ENCODE results near the gene C6orf132.

Gene C6orf132

DNA sequence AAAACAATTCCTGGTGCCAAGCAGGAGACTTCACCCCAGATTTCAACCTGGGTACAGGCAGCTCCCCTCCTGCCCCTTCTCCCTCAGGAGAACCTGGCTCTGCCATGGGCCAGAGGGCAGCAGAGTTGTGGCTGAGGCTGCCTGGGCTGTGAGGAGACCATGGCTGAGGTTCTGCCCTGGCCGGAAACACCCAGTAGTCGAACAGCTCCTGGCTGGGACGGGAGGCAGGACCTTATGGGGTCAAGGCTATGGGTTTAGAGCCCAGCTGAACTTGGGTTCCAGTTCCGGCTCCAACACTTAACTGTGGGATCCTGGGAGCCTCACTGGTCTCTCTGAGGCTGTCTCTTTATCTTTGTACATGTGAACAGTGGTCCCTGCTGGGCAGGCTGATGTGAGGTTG lies 8.5 kb downstream of the C6orf132 start:
- Histone ChIP-seq H3K4me1 (ENCODE audit: control insufficient read depth, insufficient read depth, low read length) (peaks cover 48% of the 10 kb centered on the region), H3K9me3 (ENCODE audit: control insufficient read depth, insufficient read depth, low read depth, low read length) (no peaks in the 10 kb centered on the region), H3K9ac (ENCODE audit: low read length) (no peak overlapping the region), H3K4me3 (ENCODE audit: low read depth, low read length) (no peak overlapping the region), H3K27me3 (ENCODE audit: control insufficient read depth, insufficient read depth, low read length) (no peaks in the 10 kb centered on the region), H3K36me3 (ENCODE audit: control insufficient read depth, insufficient read depth, low read length) (peaks cover 37% of the 10 kb centered on the region), H3K27ac (ENCODE audit: low read depth, low read length) (no peak overlapping the region)

DNA sequence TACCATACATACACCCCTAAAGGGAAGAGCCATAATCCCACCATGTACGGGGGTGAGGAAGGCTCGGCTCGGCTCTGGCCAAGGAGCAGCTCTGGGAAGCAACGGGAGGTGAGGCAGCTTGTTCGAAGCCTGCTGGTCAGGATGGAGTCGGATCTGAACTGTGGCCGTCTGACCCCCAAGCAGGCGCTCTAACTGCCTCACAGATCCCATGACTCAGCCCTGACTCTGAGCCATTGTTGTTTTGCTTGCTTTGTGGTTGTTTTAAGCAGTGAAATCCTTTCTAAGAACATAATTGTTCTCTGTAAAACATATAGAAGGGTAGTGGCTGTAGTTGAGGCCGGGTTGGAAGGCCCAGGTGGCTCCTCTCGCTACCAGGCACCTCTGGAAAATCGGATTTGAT lies 10.9 kb downstream of the C6orf132 start:
- H3K36me3 ChIP-seq (ENCODE audit: control insufficient read depth, insufficient read depth, low read length): peaks cover 58% of the 10 kb centered on the region
- H3K27ac ChIP-seq (ENCODE audit: low read depth, low read length): no peak overlapping the region
- no peak overlapping the region for H3K4me3 ChIP-seq (ENCODE audit: low read depth, low read length)
- H3K9ac ChIP-seq (ENCODE audit: low read length): no peak overlapping the region
- H3K9me3 ChIP-seq (ENCODE audit: control insufficient read depth, insufficient read depth, low read depth, low read length): no peaks in the 10 kb centered on the region
- H3K4me1 ChIP-seq (ENCODE audit: control insufficient read depth, insufficient read depth, low read length): peaks cover 27% of the 10 kb centered on the region
- no peaks in the 10 kb centered on the region for H3K27me3 ChIP-seq (ENCODE audit: control insufficient read depth, insufficient read depth, low read length)

DNA sequence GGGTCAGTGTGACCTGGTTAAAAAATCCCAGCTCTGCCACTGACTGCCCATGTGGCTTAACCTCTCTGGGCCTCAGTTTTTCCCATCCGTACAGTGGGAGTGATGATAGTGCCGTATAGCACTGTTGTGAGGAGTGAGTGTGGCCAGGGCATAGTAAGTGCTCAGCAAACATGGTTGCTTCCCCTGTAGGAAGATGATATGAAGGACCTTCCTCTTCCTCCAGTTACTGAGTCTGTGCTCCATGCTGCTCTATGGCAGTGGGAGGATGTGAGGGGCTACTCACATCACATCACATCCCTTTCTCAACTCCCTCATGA lies 13.1 kb downstream of the C6orf132 start:
- Histone ChIP-seq H3K27ac (ENCODE audit: low read depth, low read length) (no peak overlapping the region), H3K4me1 (ENCODE audit: control insufficient read depth, insufficient read depth, low read length) (peaks cover 13% of the 10 kb centered on the region; the same call in 1 of the 2 replicates), H3K36me3 (ENCODE audit: control insufficient read depth, insufficient read depth, low read length) (peaks cover 70% of the 10 kb centered on the region), H3K9me3 (ENCODE audit: control insufficient read depth, insufficient read depth, low read depth, low read length) (no peaks in the 10 kb centered on the region), H3K9ac (ENCODE audit: low read length) (no peak overlapping the region), H3K27me3 (ENCODE audit: control insufficient read depth, insufficient read depth, low read length) (no peaks in the 10 kb centered on the region), H3K4me3 (ENCODE audit: low read depth, low read length) (no peak overlapping the region)

DNA sequence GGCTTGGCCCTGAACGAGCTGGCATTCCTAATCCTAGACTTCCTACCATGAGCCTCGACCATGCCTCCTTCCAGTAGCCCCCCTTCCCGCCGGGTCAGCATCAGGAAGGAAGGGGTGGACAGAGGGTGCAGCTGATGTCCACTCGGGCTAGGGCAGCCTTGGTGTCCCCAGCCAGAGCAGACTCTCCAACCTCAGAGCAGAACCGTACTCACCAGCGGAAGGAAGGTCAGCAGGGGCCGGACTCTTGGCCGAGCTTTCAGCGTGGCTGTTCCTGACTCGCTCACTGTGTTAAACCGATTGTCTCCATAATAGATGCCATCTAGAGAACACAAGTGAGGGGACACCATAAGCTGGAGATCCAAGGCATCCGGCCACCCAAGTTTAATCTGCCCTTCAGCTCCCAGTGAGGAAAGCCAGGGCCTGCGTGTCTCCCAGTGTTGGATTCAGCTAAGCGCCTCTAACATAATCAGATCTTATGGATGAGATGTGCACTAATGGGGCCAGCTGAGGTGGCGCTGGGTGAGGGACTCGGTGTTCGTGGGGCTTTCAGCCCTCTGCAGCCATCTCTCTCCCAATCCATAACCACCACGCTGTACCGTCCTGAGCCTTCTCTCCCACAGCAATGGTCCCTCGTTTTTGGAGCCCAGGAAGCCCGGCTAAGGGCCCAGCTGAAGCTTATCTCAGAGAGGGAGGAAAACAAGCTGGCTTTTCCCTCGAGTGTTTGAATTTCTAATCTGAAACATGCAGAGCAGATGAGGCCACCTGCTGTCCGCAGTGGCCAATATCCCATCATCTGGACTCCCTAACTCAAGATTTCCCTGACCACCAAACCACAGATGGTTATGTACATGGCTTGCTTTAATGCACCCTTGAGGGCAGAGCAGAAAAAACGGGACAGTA lies 13.7 kb downstream of the C6orf132 start:
- no peak overlapping the region for H3K4me3 ChIP-seq (ENCODE audit: low read depth, low read length)
- H3K27ac ChIP-seq (ENCODE audit: low read depth, low read length): no peak overlapping the region
- H3K9me3 ChIP-seq (ENCODE audit: control insufficient read depth, insufficient read depth, low read depth, low read length): no peaks in the 10 kb centered on the region
- no peak overlapping the region for H3K9ac ChIP-seq (ENCODE audit: low read length)
- peaks cover 8% of the 10 kb centered on the region; the same call in 1 of the 2 replicates for H3K4me1 ChIP-seq (ENCODE audit: control insufficient read depth, insufficient read depth, low read length)
- peaks cover 66% of the 10 kb centered on the region for H3K36me3 ChIP-seq (ENCODE audit: control insufficient read depth, insufficient read depth, low read length)
- H3K27me3 ChIP-seq (ENCODE audit: control insufficient read depth, insufficient read depth, low read length): no peaks in the 10 kb centered on the region

DNA sequence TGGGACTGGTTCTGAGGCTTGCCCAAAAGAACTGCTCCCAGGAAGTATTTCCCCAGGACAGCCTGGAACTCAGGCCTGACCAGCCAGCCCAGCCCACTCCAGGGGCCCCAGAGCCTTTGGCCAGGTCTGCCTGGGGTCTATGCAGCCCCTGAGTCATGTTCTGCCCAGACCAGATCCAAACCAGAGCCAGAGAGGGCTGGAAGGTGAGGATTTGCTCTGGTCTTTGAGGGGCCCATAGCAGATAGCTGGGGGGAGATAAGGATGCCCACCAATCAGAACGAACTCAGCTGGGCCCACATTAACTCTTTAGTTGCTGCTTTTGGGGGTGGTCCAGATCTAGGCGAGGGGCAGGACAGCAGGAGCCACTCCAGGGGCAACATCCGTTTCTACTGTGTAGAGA lies 16.8 kb downstream of the C6orf132 start:
- H3K27me3 ChIP-seq (ENCODE audit: control insufficient read depth, insufficient read depth, low read length): no peaks in the 10 kb centered on the region
- H3K9me3 ChIP-seq (ENCODE audit: control insufficient read depth, insufficient read depth, low read depth, low read length): no peaks in the 10 kb centered on the region
- peaks cover 3% of the 10 kb centered on the region; the same call in 1 of the 2 replicates for H3K4me1 ChIP-seq (ENCODE audit: control insufficient read depth, insufficient read depth, low read length)
- no peak overlapping the region for H3K4me3 ChIP-seq (ENCODE audit: low read depth, low read length)
- no peak overlapping the region for H3K9ac ChIP-seq (ENCODE audit: low read length)
- no peak overlapping the region for H3K27ac ChIP-seq (ENCODE audit: low read depth, low read length)
- peaks cover 66% of the 10 kb centered on the region for H3K36me3 ChIP-seq (ENCODE audit: control insufficient read depth, insufficient read depth, low read length)

DNA sequence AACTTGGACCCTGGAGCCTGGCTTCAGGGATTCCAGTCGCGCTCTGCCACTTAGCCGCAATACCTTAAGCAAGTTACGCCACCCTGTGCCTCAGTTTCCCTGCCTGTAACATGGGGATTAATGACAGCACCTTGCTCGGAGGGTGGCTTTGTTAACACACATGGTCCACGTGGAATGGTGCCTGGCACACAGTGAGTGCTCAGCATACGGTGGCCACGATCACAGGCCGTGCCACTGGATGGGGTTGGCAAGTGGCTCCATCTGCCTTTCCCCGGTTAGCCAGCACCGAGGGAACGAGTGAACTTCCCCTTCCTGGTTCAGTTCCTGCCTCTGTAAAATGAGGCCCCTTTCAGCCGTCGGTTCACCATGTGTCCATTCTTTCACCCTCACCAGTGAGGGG lies 17.2 kb downstream of the C6orf132 start:
- Histone ChIP-seq H3K9ac (ENCODE audit: low read length) (no peak overlapping the region), H3K27me3 (ENCODE audit: control insufficient read depth, insufficient read depth, low read length) (no peaks in the 10 kb centered on the region), H3K4me1 (ENCODE audit: control insufficient read depth, insufficient read depth, low read length) (peaks cover 2% of the 10 kb centered on the region; the same call in 1 of the 2 replicates), H3K36me3 (ENCODE audit: control insufficient read depth, insufficient read depth, low read length) (peaks cover 65% of the 10 kb centered on the region), H3K9me3 (ENCODE audit: control insufficient read depth, insufficient read depth, low read depth, low read length) (no peaks in the 10 kb centered on the region), H3K4me3 (ENCODE audit: low read depth, low read length) (no peak overlapping the region), H3K27ac (ENCODE audit: low read depth, low read length) (no peak overlapping the region)

DNA sequence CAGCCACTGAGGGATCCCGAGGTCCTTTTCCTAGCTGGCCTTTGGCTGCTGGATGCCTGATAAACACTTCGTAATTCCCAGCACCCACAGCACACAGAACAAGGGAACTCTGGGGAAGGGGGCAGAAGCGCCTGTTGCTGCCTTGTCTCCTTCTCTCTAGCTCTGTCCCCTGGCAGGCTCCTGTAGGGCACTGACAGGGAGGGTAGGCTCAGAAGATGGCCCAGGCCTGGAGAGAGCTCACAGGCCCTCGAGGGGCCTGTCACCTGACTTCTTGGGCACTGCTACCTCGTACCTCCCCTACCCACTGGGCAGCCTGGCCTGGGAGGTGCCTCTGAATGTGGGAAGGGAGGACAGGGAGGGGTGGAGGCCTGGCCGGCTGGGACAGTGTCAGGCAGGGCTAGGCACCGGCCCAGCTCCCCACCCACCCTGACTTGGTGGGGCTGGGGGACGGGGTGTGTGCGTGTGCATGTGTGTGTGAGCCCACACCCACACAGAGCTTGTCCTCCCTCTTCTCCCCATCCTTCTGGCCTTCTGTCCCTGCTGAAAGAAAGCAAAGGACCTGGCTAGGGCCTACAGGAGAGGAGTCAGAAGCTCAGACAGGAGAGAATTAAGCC lies 18.1 kb downstream of the C6orf132 start:
- H3K4me3 ChIP-seq (ENCODE audit: low read depth, low read length): no peak overlapping the region
- H3K9ac ChIP-seq (ENCODE audit: low read length): no peak overlapping the region
- H3K27me3 ChIP-seq (ENCODE audit: control insufficient read depth, insufficient read depth, low read length): no peaks in the 10 kb centered on the region
- no peaks in the 10 kb centered on the region for H3K4me1 ChIP-seq (ENCODE audit: control insufficient read depth, insufficient read depth, low read length)
- no peak overlapping the region for H3K27ac ChIP-seq (ENCODE audit: low read depth, low read length)
- H3K9me3 ChIP-seq (ENCODE audit: control insufficient read depth, insufficient read depth, low read depth, low read length): no peaks in the 10 kb centered on the region
- peaks cover 57% of the 10 kb centered on the region for H3K36me3 ChIP-seq (ENCODE audit: control insufficient read depth, insufficient read depth, low read length)

DNA sequence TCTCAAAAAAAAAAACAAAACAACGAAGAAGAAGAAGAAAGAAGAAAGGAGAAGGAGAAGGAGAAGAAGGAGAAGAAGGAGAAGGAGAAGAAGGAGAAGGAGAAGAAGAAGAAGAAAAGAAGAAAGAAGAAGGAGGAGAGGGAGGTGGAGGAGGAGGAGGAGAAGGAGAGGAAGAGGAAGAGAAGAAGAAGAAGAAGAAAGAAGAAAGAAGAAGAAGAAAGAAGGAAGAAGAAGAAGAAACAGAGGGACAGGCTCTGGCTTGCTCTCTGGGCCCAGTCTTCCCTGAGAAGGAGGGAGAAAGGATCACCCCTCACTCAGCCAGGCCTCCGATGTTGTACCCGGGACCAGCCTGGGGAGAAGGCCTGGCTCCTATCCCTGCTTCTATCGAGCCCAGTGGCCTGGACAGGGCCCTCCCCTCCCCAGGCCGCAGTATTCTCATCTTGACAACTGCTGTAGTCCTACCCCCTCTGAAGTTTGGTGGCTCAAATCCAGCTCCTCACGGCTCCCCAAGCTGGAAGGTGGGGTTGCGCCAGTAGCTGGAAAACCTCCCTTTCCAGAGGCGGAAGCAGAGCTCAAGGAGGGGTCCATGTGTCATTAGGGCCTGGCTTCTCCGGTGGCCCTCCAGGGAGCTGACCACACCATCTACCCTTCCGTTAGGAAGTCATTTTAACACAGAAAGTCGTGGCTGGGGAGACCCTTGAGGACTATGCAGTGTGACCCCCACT lies 18.9 kb downstream of the C6orf132 start:
- H3K9ac ChIP-seq (ENCODE audit: low read length): no peak overlapping the region
- H3K36me3 ChIP-seq (ENCODE audit: control insufficient read depth, insufficient read depth, low read length): peaks cover 50% of the 10 kb centered on the region
- H3K27ac ChIP-seq (ENCODE audit: low read depth, low read length): no peak overlapping the region
- no peak overlapping the region for H3K4me3 ChIP-seq (ENCODE audit: low read depth, low read length)
- no peaks in the 10 kb centered on the region for H3K9me3 ChIP-seq (ENCODE audit: control insufficient read depth, insufficient read depth, low read depth, low read length)
- H3K27me3 ChIP-seq (ENCODE audit: control insufficient read depth, insufficient read depth, low read length): no peaks in the 10 kb centered on the region
- H3K4me1 ChIP-seq (ENCODE audit: control insufficient read depth, insufficient read depth, low read length): no peaks in the 10 kb centered on the region

DNA sequence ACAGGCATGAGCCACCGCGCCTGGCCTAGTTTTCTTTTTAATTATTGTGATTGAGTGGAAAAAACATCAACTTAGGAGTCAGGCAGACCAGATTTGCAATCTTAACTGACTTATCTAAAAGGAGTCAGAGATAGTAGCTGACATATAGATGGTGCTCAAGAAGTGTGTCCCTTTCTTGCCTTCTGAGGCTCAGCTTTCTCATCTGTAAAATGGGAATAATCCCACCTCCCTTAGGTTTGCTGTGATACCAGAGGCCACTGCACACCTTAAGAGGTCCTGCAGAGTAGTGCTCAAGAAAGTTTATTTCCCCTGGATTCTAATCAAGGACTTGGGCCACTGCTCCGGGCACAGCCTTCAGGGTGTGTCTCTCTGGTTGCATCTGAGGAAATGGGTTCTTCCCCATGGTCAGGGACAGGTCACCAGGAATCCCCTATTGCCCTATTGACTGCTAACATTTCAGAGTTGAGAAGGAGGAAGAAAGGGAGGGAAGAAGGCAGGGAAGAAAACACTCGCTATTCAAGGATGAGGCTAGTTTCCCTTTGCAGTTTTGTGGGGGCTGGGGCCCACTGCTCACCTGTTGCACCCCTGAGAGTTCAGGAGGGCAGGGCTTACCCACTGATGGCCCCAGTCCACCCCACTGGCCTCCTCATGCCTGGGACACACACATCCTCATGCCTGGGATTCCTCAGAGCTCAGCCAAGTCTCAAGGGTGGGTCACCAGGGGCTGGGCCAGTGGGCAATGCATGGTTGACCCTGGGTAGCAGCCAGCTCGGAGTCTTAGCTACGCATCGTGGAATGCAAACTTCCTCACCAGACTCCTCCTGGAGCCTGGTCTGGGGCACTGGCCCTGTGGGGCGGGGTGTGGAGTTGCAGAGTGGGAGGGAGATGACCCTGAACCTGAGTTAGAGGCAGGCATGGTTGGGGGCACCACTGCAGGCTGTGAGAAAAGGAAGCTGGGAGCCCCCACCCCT lies 21.2 kb downstream of the C6orf132 start:
- Histone ChIP-seq H3K4me3 (ENCODE audit: low read depth, low read length) (no peak overlapping the region), H3K9ac (ENCODE audit: low read length) (no peak overlapping the region), H3K27me3 (ENCODE audit: control insufficient read depth, insufficient read depth, low read length) (no peaks in the 10 kb centered on the region), H3K27ac (ENCODE audit: low read depth, low read length) (no peak overlapping the region), H3K36me3 (ENCODE audit: control insufficient read depth, insufficient read depth, low read length) (peaks cover 29% of the 10 kb centered on the region), H3K4me1 (ENCODE audit: control insufficient read depth, insufficient read depth, low read length) (no peaks in the 10 kb centered on the region), H3K9me3 (ENCODE audit: control insufficient read depth, insufficient read depth, low read depth, low read length) (no peaks in the 10 kb centered on the region)

DNA sequence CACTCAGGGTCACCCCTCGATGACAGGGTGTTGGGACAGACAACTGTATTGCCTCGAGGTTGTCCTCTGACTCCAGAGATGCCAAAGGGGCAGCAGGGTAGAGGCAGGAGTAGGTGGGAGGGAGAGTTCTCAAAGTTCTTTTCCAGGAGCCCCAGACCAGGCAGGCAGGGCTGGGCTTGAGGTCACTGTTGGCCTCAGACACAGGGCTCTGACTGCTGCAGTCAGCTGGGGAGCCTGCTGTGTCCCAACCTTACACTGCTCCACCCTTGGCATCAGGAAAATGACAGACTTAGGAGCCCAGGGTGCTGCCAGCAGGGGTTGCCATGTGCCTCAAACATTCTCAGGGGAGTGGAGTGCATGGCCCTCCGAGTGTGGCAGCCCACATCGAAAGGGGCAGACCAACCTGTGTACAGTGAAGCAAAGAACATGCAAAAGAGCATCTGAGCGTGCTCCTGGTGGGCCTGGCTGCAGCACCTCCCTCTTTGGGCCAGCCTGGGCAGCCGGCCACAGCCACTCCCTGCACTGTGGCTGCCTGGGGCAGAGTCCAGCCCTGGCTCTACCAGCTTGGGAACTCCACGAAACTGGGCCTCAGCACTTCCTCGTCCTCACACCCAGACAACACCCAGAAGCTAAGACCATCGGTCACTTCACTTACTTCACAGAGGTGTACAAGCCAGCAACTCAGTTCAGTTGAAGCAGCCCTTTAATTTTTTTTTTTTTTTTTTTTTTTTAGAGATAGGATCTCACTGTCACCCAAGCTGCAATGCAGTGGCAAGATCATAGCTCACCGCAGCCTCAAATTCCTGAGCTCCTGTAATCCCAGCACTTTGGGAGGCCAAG lies 24.0 kb downstream of the C6orf132 start:
- Histone ChIP-seq H3K27me3 (ENCODE audit: control insufficient read depth, insufficient read depth, low read length) (no peaks in the 10 kb centered on the region), H3K9ac (ENCODE audit: low read length) (no peak overlapping the region), H3K27ac (ENCODE audit: low read depth, low read length) (no peak overlapping the region), H3K9me3 (ENCODE audit: control insufficient read depth, insufficient read depth, low read depth, low read length) (no peaks in the 10 kb centered on the region), H3K36me3 (ENCODE audit: control insufficient read depth, insufficient read depth, low read length) (peaks cover 12% of the 10 kb centered on the region; the same call in 1 of the 2 replicates), H3K4me3 (ENCODE audit: low read depth, low read length) (no peak overlapping the region), H3K4me1 (ENCODE audit: control insufficient read depth, insufficient read depth, low read length) (no peaks in the 10 kb centered on the region)
